ENCODE results near the gene ITGAL. TPM values are rescaled to one million over a fixed set of nuclear protein-coding genes. Genes with fewer than 3 reads are reported as not detected.

Gene ITGAL
- total RNA-seq, 1 donor from 2014 or later, result 240 TPM

GRCh38 chr16:30571445-30572322 is 99.1 kb downstream of the ITGAL start, which contains the start of gene ZNF688:
Gene ZNF688, minus strand, starts transcription at chr16:30571714. Its CDS starts 85 bp downstream, at chr16:30571629.
- POLR2A ChIA-PET, result interaction anchor here (0.6 to 2.9 kb wide), 34 partner anchors 12 to 506 kb away, joined by 3 to 152 read pairs (median 5); partner anchors contain the start of genes ALDOA, CD2BP2, CORO1A and DCTPP1
- no peaks in the 10 kb centered on the region for H3K27me3 Mint-ChIP-seq
- H3K9me3 Mint-ChIP-seq, result no peaks in the 10 kb centered on the region
- intact Hi-C loops (cut with micrococcal nuclease), result loop anchor here (1.0 kb wide), 9 partner anchors 13 to 141 kb away; partner anchors contain the start of genes DCTPP1, FBRS, PRR14 and ZNF689
- DNase-seq (peak; percentile 78), ATAC-seq (ENCODE audit: low read depth) (peak; percentile 86)
- H3K36me3 Mint-ChIP-seq (ENCODE audit: low read depth), result no peaks in the 10 kb centered on the region
- peak within 1 kb of the TSS; percentile 89 for H3K4me3 Mint-ChIP-seq
- peak within 1 kb of the TSS; percentile 96 for H3K27ac Mint-ChIP-seq
- CTCF ChIA-PET, result interaction anchor here (0.8 to 2.8 kb wide), 5 partner anchors 11 to 141 kb away, joined by 3 to 13 read pairs (median 5); partner anchors contain the start of genes DCTPP1 and ZNF764
- H3K4me1 Mint-ChIP-seq, result peaks cover 41% of the 10 kb centered on the region
- TF ChIP-seq CTCF (IDR thresholded peaks at IDR 0.05), result no peak

Other genes starting within 250 kb of the ITGAL start
- 42.9 and 48.1 TPM in 2 replicates for gene NPIPB13, start 224.3 kb upstream of the ITGAL start, total RNA-seq
- 87.8 and 88.0 TPM in 2 replicates for gene CD2BP2, start 117.4 kb upstream of the ITGAL start, total RNA-seq
- 46.3 and 50.2 TPM in 2 replicates for gene TBC1D10B, start 102.2 kb upstream of the ITGAL start, total RNA-seq
- gene MYL11, start 97.9 kb upstream of the ITGAL start, total RNA-seq, result not detected in 2 replicates
- gene SEPTIN1, start 90.2 kb upstream of the ITGAL start, total RNA-seq, result 192 and 199 TPM in 2 replicates
- gene ZNF48, start 77.3 kb upstream of the ITGAL start, total RNA-seq, result 11.7 and 13.0 TPM in 2 replicates
- 4.4 and 5.2 TPM in 2 replicates for gene ZNF771, start 65.1 kb upstream of the ITGAL start, total RNA-seq
- gene DCTPP1, start 42.7 kb upstream of the ITGAL start, total RNA-seq, result 66.7 and 81.5 TPM in 2 replicates
- 79.1 and 80.0 TPM in 2 replicates for gene SEPHS2, start 26.9 kb upstream of the ITGAL start, total RNA-seq
- 29.2 and 30.7 TPM in 2 replicates for gene ZNF768, start 53.8 kb downstream of the ITGAL start, total RNA-seq
- gene ZNF747, start 62.1 kb downstream of the ITGAL start, total RNA-seq, result 16.3 and 21.6 TPM in 2 replicates
- 16.1 and 19.2 TPM in 2 replicates for gene ZNF764, start 85.6 kb downstream of the ITGAL start, total RNA-seq
- gene ZNF688, start 99.0 kb downstream of the ITGAL start, total RNA-seq, result 13.9 and 14.7 TPM in 2 replicates
- gene ZNF785, start 113.0 kb downstream of the ITGAL start, total RNA-seq, result 20.0 and 22.8 TPM in 2 replicates
- gene ZNF689, start 137.6 kb downstream of the ITGAL start, total RNA-seq, result 10.1 and 11.6 TPM in 2 replicates
- 63.5 and 77.9 TPM in 2 replicates for gene PRR14, start 178.2 kb downstream of the ITGAL start, total RNA-seq
- gene FBRS, start 185.7 kb downstream of the ITGAL start, total RNA-seq, result 166 and 204 TPM in 2 replicates
- gene SRCAP, start 226.4 kb downstream of the ITGAL start, total RNA-seq, result 109 and 123 TPM in 2 replicates

All from activated B cell treated with CpG ODN at 0.5 μM for 24 hours (primary cell).